Urothelium cell line (cell line): ENCODE data around the gene DEFB114.

ENCODE experiments used
- DNase-seq: peaks from one replicate; pipeline ENCODE4 v3.0.0; 2011; ENCODE audit warnings: low spot score, mixed read lengths
- FAIRE-seq: peaks from 2 replicates; lab custom pipeline; 2011; peaks lifted over from hg19 to GRCh38; lab: Jason Lieb, UNC

DEFB114 gene

GRCh38 chr6:49937811-49938210 lies 26.2 kb downstream of the DEFB114 start:
- no peak for DNase-seq
- no peak for FAIRE-seq

GRCh38 chr6:49937017-49937416 lies 26.9 kb downstream of the DEFB114 start:
- no peak for DNase-seq
- no peak for FAIRE-seq

- FAIRE-seq, result no peak
- no peak for DNase-seq
Observed at GRCh38 chr6:49935387-49935786, 28.6 kb downstream of the DEFB114 start.

- FAIRE-seq, result no peak
- no peak for DNase-seq
Observed at GRCh38 chr6:49934770-49935169, 29.2 kb downstream of the DEFB114 start.

GRCh38 chr6:49933526-49933925 lies 30.4 kb downstream of the DEFB114 start:
- DNase-seq (no peak), FAIRE-seq (no peak)

- no peak for FAIRE-seq
- DNase-seq, result no peak
Observed at GRCh38 chr6:49929340-49929739, 34.6 kb downstream of the DEFB114 start.

GRCh38 chr6:49923826-49924225 lies 40.1 kb downstream of the DEFB114 start:
- no peak for DNase-seq
- FAIRE-seq, result no peak

- no peak for DNase-seq
Observed at GRCh38 chr6:49919935-49920644, 43.9 kb downstream of the DEFB114 start.

GRCh38 chr6:49919261-49919660 lies 44.7 kb downstream of the DEFB114 start:
- FAIRE-seq, result no peak
- no peak for DNase-seq

More at GRCh38 chr6:49919935-49920644, 43.9 kb downstream of the DEFB114 start:
- no peak for FAIRE-seq

- FAIRE-seq (no peak), DNase-seq (no peak)
Observed at GRCh38 chr6:49918787-49919186, 45.2 kb downstream of the DEFB114 start.

GRCh38 chr6:49915035-49915434 lies 48.9 kb downstream of the DEFB114 start:
- FAIRE-seq (no peak), DNase-seq (no peak)

- no peak for FAIRE-seq
- DNase-seq, result no peak
Observed at GRCh38 chr6:49913636-49914375, 50.2 kb downstream of the DEFB114 start.

GRCh38 chr6:49912196-49912595 lies 51.8 kb downstream of the DEFB114 start:
- FAIRE-seq (no peak), DNase-seq (no peak)

GRCh38 chr6:49911252-49911651 lies 52.7 kb downstream of the DEFB114 start:
- no peak for DNase-seq
- no peak for FAIRE-seq
